Mucosa of stomach (tissue), 1 donor: ENCODE results near the gene MAPK14.

ENCODE experiments used
- H3K27me3 ChIP-seq: one replicate; pipeline ENCODE4 v1.7.0; 2013; ENCODE audit warnings: mild to moderate bottlenecking, low read length; ENCODE audit not compliant: control insufficient read depth, insufficient read depth
- H3K36me3 ChIP-seq: one replicate; pipeline ENCODE4 v1.7.0; 2013; ENCODE audit warnings: low read length; ENCODE audit not compliant: control insufficient read depth, insufficient read depth
- H3K4me1 ChIP-seq: one replicate; pipeline ENCODE4 v1.7.0; 2013; ENCODE audit warnings: mild to moderate bottlenecking, low read length; ENCODE audit not compliant: control insufficient read depth, insufficient read depth
- H3K4me3 ChIP-seq: one replicate; pipeline ENCODE4 v1.7.0; 2013; ENCODE audit warnings: low read length
- H3K9ac ChIP-seq: one replicate; pipeline ENCODE4 v1.7.0; 2013; ENCODE audit warnings: mild to moderate bottlenecking, low read length, moderate library complexity
- H3K9me3 ChIP-seq: one replicate; pipeline ENCODE4 v1.7.0; 2013; ENCODE audit warnings: mild to moderate bottlenecking, low read length, moderate library complexity; ENCODE audit not compliant: control insufficient read depth
- donor health status: Pancreatic carcinoma.

The MAPK14 gene

GRCh38 chr6:36155662-36156061, 128.1 kb downstream of the MAPK14 start:
- H3K36me3 ChIP-seq, result no peaks in the 10 kb centered on the region
- H3K9me3 ChIP-seq, result peaks cover 5% of the 10 kb centered on the region
- no peak overlapping the region for H3K9ac ChIP-seq
- H3K27me3 ChIP-seq, result no peaks in the 10 kb centered on the region
- H3K4me1 ChIP-seq, result no peaks in the 10 kb centered on the region
- H3K4me3 ChIP-seq, result no peak overlapping the region

- no peak overlapping the region for H3K4me3 ChIP-seq
- H3K9me3 ChIP-seq, result peaks cover 5% of the 10 kb centered on the region
- no peaks in the 10 kb centered on the region for H3K4me1 ChIP-seq
- H3K27me3 ChIP-seq, result no peaks in the 10 kb centered on the region
- H3K36me3 ChIP-seq, result no peaks in the 10 kb centered on the region
- H3K9ac ChIP-seq, result no peak overlapping the region
Observed at GRCh38 chr6:36160147-36160760, 132.6 kb downstream of the MAPK14 start.
